ENCODE results near the gene HTR2A.
"Not testable (repeated sequence)": the region's sequence is repeated elsewhere in the genome, so short reads cannot be mapped to it uniquely, and the experiment has no call there.

Gene HTR2A

DNA sequence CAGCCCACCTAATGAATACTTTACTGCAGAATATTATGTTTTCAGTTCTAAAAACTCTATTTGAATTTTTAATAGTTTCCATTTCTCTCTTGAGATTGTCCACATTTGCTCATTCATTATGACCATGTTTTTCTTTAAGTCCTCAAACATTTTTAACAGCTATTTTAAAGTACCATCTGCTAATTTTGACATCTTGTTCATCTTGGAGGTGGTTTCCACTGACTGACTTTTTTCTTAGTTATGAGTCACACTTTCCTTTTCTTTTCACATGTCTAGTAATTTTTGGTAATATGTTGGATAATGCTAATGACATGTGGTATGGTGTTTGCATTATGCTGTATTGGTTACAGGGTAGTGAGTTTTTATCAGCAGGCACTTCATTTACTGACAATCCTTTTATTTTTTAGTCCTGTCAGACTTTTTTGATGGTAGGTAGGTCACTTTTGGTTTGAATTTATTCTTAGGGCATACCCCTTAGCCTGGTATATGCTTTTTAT lies 84.5 kb downstream of the HTR2A start:
- DNase-seq (ENCODE audit: low read depth in 1 of 2, low spot score in 1 of 2) = no peak

DNA sequence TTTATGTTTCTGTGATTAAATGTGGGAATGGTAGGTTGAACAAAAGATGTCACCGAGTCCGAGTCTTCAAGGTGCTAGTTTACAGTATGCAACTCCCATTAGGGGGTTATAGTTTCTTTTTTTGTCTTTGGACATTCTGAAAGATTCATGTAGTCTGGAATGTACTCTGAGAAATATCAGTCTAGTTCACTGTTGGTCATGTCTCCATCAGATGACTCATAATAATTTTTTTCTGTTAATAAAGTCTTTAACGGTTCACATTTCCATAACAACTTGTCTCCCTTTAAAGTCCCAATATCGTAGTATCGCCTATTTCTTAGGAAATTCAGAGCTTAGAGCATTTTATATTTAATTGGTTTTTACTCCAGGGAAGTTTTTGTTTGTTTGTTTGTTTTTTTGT lies 86.4 kb downstream of the HTR2A start:
- DNase-seq (ENCODE audit: low read depth in 1 of 2, low spot score in 1 of 2) = no peak

DNA sequence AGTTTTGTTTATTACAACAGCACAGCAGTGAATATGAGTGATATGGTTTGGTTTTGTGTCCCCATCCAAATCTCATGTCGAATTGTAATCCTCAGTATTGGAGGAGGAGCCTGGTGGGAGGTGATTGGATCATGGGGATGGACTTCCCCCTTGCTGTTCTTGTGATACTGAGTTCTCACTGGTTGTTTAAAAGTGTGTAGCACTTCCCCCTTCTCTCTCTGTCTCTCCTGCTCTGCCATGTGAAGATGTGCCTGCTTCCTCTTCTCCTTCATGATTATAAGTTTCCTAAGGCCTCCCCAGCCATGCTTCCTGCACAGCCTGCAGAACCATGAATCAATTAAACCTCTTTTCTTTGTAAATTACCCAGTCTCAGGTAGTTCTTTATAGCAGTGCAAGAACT lies 91.9 kb downstream of the HTR2A start:
- DNase-seq (ENCODE audit: low read depth in 1 of 2, low spot score in 1 of 2) = not testable (repeated sequence)

DNA sequence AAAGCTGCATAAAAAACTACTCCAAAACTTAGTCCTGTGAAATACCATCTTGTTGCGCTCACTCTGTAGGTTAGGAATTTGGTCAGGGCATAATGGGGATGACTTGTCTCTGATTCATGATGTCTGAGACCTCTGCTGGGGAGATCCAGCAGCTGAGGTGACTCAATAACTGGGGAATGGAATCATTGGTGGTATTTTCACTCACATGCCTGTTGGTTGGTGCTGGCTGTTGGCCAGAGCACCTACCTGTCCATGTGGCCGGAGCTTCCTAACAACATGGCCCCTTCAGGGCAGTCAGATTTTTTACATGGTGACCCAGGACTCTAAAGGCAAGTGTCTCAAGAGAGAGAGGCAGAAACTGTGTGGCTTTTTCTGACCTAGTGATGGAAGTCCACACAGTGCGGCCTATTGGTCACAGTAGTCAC lies 92.5 kb downstream of the HTR2A start:
- DNase-seq (ENCODE audit: low read depth in 1 of 2, low spot score in 1 of 2) = no peak

DNA sequence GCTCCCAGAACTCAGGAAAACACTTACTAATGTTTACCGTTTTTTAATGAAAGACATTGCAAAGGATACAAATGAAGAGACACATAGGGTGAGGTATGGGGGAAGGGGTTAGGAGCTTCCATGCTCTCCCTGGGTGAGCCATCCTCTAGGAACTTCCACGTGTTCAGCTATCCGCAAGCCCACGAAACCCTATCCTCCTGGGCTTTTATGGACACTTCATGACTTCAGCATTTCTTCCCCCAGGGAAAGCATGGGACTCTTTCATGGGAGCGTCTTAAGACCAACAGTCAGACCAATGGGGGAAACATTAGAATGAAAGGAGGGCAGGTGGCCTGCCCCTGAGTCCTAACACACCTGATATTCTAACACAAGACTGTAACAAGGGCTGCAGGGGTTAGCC lies 93.3 kb downstream of the HTR2A start:
- DNase-seq (ENCODE audit: low read depth in 1 of 2, low spot score in 1 of 2) = no peak

GRCh38 chr13:46801858-46802257 lies 95.0 kb downstream of the HTR2A start:
- DNase-seq (ENCODE audit: low read depth in 1 of 2, low spot score in 1 of 2) = no peak

DNA sequence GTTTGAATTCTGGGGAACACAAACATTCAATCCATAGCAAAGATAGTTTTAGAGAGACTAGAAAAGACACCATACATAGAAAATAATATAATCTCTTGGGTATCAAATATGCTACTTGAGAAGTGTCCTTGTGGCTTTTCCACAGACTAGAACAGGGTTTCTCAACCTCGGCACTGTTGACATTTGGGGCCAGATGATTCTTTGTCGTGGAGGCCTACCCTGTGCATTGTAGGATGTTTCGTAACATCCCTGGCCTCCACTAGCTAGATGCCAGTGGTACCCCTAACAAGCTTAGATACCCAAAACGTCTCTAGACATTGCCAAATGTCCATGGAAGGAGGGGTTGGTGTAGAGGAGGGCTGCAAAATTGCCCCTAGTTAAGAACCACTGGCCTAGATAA lies 97.7 kb downstream of the HTR2A start:
- DNase-seq (ENCODE audit: low read depth in 1 of 2, low spot score in 1 of 2) = no peak

GRCh38 chr13:46797501-46798237 lies 99.2 kb downstream of the HTR2A start:
- DNase-seq (ENCODE audit: low read depth in 1 of 2, low spot score in 1 of 2) = no peak

GRCh38 chr13:46796515-46797474 lies 100.1 kb downstream of the HTR2A start, which contains the start of gene ESD:
TSS of gene ESD (minus strand) at chr13:46797161. CDS start at chr13:46791413, 5,748 bp downstream.
- DNase-seq (ENCODE audit: low read depth in 1 of 2, low spot score in 1 of 2) = peak; percentile 73 to 92

DNA sequence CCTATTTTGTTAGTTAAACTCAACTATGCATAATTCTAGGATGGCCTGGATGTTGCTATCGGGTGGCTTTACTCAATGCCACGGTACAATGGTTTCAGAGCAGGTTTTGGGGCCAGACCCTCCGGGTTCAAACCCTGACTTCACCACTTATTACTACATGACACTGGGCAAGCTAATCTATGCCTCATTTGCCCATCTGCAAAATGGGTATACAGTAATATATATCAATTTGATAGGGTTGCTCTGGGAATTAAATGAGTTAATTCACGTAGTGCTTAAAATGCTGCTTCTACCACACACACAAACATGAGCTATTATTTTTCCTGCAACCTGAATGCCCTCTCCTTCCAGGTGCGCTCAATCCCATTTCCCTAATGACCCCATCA lies 100.7 kb downstream of the HTR2A start:
- no peak for DNase-seq (ENCODE audit: low read depth in 1 of 2, low spot score in 1 of 2)

GRCh38 chr13:46795321-46795720 lies 101.5 kb downstream of the HTR2A start:
- DNase-seq (ENCODE audit: low read depth in 1 of 2, low spot score in 1 of 2) = no peak

DNA sequence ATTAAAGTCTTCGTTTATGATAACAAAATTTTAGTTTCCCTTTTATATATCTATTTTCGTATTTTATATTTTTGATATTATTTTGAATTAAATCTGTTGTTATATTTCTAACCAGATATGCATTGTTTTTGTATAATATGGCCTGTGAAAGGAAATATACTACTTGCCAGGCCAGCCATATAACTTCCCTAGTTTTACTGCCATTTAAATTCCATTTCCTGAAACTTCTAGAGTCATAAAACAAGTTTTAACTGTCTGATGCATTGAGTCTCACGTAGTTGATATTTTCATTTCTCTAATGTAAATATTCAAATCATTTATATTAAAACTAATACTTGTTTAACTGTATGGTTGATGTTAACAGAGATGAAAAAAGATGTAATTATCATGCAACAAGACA lies 113.3 kb downstream of the HTR2A start:
- DNase-seq (ENCODE audit: low read depth in 1 of 2, low spot score in 1 of 2) = no peak

DNA sequence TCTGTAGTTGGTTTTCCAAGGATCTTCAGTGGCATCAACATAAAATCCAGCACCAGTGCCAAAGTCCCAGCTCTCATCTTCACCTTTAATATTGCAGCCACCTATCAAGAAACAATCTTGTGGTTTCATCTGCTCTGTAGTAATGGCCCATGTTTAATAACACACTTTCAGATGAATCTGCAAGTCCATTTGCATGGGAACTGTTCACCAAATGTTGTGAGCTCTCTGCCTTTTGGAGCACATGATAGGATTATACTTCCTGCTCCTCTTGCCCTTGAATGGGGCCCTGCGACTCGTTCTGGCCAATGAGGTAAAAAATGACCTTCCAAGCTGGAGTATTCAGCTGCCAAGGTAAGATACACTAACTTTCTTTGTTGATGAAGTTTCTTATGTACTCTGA lies 114.2 kb downstream of the HTR2A start:
- no peak for DNase-seq (ENCODE audit: low read depth in 1 of 2, low spot score in 1 of 2)

- no peak for DNase-seq (ENCODE audit: low read depth in 1 of 2, low spot score in 1 of 2)
Observed at GRCh38 chr13:46782066-46782465, 114.8 kb downstream of the HTR2A start.

Measured in stimulated activated CD4-positive, alpha-beta T cell treated with anti-CD3 and anti-CD28 coated beads, Interleukin-15, amount 100 ng/mL, for 1 hour (primary cell).